ENCODE data around the gene FXR2.

- TF ChIP-seq POLR2A (IDR thresholded peaks at IDR 0.05; ENCODE audit: low read length) (no peak), GATA1 (IDR thresholded peaks at IDR 0.05; ENCODE audit: low read depth, low read length) (no peak)
These were observed 27.1 kb downstream of the FXR2 start for GRCh38 chr17:7587420-7588151.

All from erythroblast (primary cell).